Adrenal gland (tissue), 5 donors: Measurements from ENCODE around the gene CAMTA2.

Experiments used
- POLR2A ChIP-seq, 2 donors: fragments of 450-650 bp; IDR thresholded peaks; one replicate each; pipeline ENCODE4 v1.6.1; 2017; ENCODE audit warnings: antibody characterized with exemption in 2 of 2, mild to moderate bottlenecking in 2 of 2, moderate library complexity in 1 of 2
- TF ChIP-seq, protein P1 (sequence below), 6 experiments: fragments of 450-650 bp in 4 of 6; fragments of 200-600 bp in 2 of 6; sonication (generic) in 1 of 6; IDR thresholded peaks; 1 replicate in 5 of 6; 2 replicates in 1 of 6; pipeline versions ENCODE4 v1.5.1 to v1.8.0; 2016 to 2021; ENCODE audit warnings: antibody characterized with exemption in 6 of 6, mild to moderate bottlenecking in 2 of 6, moderate library complexity in 1 of 6
- donor health status: DM: no; HTN: no; CAD: no.

DNA sequence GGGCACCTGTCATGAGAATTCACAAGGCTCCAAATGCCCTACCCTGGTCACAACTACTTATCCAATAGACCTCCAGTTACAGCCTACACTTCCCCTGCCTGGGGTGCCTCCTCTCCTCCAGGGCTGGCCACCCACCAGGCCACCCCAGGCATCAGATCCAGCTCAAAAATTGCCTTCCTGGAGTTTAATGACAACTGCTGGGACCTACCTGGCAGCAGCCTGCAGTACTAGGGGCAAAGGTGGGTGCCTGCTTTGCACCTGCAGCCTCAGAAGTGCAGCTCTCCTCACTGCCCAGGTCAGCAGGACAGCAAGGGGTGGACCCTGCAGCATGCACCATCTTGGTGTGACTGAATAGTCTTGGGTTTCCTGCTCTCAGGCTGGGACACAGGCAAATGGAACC lies 51.8 kb downstream of the CAMTA2 start:
- TF ChIP-seq, protein P1, sequence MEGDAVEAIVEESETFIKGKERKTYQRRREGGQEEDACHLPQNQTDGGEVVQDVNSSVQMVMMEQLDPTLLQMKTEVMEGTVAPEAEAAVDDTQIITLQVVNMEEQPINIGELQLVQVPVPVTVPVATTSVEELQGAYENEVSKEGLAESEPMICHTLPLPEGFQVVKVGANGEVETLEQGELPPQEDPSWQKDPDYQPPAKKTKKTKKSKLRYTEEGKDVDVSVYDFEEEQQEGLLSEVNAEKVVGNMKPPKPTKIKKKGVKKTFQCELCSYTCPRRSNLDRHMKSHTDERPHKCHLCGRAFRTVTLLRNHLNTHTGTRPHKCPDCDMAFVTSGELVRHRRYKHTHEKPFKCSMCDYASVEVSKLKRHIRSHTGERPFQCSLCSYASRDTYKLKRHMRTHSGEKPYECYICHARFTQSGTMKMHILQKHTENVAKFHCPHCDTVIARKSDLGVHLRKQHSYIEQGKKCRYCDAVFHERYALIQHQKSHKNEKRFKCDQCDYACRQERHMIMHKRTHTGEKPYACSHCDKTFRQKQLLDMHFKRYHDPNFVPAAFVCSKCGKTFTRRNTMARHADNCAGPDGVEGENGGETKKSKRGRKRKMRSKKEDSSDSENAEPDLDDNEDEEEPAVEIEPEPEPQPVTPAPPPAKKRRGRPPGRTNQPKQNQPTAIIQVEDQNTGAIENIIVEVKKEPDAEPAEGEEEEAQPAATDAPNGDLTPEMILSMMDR (IDR thresholded peaks at IDR 0.05): no peak
- no peak for TF ChIP-seq POLR2A (IDR thresholded peaks at IDR 0.05)
